ENCODE measurements around the gene SMOC1.

SMOC1 gene

GRCh38 chr14:69937367-69938081 lies 58.3 kb downstream of the SMOC1 start:
- DNase-seq (ENCODE audit: extremely low read depth in 1 of 2, low read depth in 1 of 2): no peak

GRCh38 chr14:69938751-69939150 lies 59.5 kb downstream of the SMOC1 start:
- no peak for DNase-seq (ENCODE audit: extremely low read depth in 1 of 2, low read depth in 1 of 2)

GRCh38 chr14:69941768-69942742 lies 62.8 kb downstream of the SMOC1 start:
- DNase-seq (ENCODE audit: extremely low read depth in 1 of 2, low read depth in 1 of 2): no peak

- no peak for DNase-seq (ENCODE audit: extremely low read depth in 1 of 2, low read depth in 1 of 2)
Observed at GRCh38 chr14:69943084-69943780, 64.0 kb downstream of the SMOC1 start.

- DNase-seq (ENCODE audit: extremely low read depth in 1 of 2, low read depth in 1 of 2): no peak
Observed at GRCh38 chr14:69945347-69945746, 66.1 kb downstream of the SMOC1 start.

GRCh38 chr14:69945912-69946311 lies 66.7 kb downstream of the SMOC1 start:
- no peak for DNase-seq (ENCODE audit: extremely low read depth in 1 of 2, low read depth in 1 of 2)

GRCh38 chr14:69948351-69948750 lies 69.1 kb downstream of the SMOC1 start:
- no peak for DNase-seq (ENCODE audit: extremely low read depth in 1 of 2, low read depth in 1 of 2)

- no peak for DNase-seq (ENCODE audit: extremely low read depth in 1 of 2, low read depth in 1 of 2)
Observed at GRCh38 chr14:69951263-69951662, 72.0 kb downstream of the SMOC1 start.

GRCh38 chr14:69951935-69952334 lies 72.7 kb downstream of the SMOC1 start:
- DNase-seq (ENCODE audit: extremely low read depth in 1 of 2, low read depth in 1 of 2): no peak

GRCh38 chr14:69953266-69953915 lies 74.2 kb downstream of the SMOC1 start:
- no peak for DNase-seq (ENCODE audit: extremely low read depth in 1 of 2, low read depth in 1 of 2)

GRCh38 chr14:69955855-69956845 lies 76.9 kb downstream of the SMOC1 start:
- DNase-seq (ENCODE audit: extremely low read depth in 1 of 2, low read depth in 1 of 2): no peak

GRCh38 chr14:69956970-69957369 lies 77.8 kb downstream of the SMOC1 start:
- DNase-seq (ENCODE audit: extremely low read depth in 1 of 2, low read depth in 1 of 2): no peak

- no peak for DNase-seq (ENCODE audit: extremely low read depth in 1 of 2, low read depth in 1 of 2)
Observed at GRCh38 chr14:69957986-69958385, 78.8 kb downstream of the SMOC1 start.

GRCh38 chr14:69959136-69959535 lies 79.9 kb downstream of the SMOC1 start:
- no peak for DNase-seq (ENCODE audit: extremely low read depth in 1 of 2, low read depth in 1 of 2)

GRCh38 chr14:69960296-69960695 lies 81.1 kb downstream of the SMOC1 start:
- no peak for DNase-seq (ENCODE audit: extremely low read depth in 1 of 2, low read depth in 1 of 2)

GRCh38 chr14:69963966-69964365 lies 84.8 kb downstream of the SMOC1 start:
- no peak for DNase-seq (ENCODE audit: extremely low read depth in 1 of 2, low read depth in 1 of 2)

GRCh38 chr14:69964841-69965240 lies 85.6 kb downstream of the SMOC1 start:
- no peak for DNase-seq (ENCODE audit: extremely low read depth in 1 of 2, low read depth in 1 of 2)

GRCh38 chr14:69968132-69968531 lies 88.9 kb downstream of the SMOC1 start:
- DNase-seq (ENCODE audit: extremely low read depth in 1 of 2, low read depth in 1 of 2): no peak

- no peak for DNase-seq (ENCODE audit: extremely low read depth in 1 of 2, low read depth in 1 of 2)
Observed at GRCh38 chr14:69968681-69969080, 89.5 kb downstream of the SMOC1 start.

- no peak for DNase-seq (ENCODE audit: extremely low read depth in 1 of 2, low read depth in 1 of 2)
Observed at GRCh38 chr14:69972755-69973154, 93.5 kb downstream of the SMOC1 start.

All from stimulated activated CD8-positive, alpha-beta memory T cell treated with anti-CD3 and anti-CD28 coated beads, Interleukin-7, amount 100 ng/mL, for 48 hours (primary cell).